ENCODE measurements around the gene ZNF619. TPM values are rescaled to one million over a fixed set of nuclear protein-coding genes. Genes with fewer than 3 reads are reported as not detected.

Gene ZNF619
- total and polyA plus RNA-seq, 9 of the 15 experiments (the other 6 are each of a cell fraction or from before 2014, with no cell fraction given), result 1.3 to 9.1 (median 6.3) TPM

- TF ChIP-seq ZBTB33 (CRISPR knock-in tag; IDR thresholded peaks at IDR 0.05) (no peak), THAP12 (CRISPR knock-in tag; IDR thresholded peaks at IDR 0.05) (peak; percentile 98), E2F6 (IDR thresholded peaks at IDR 0.05; ENCODE audit: borderline replicate concordance in 1 of 2, extremely low read depth in 1 of 2, insufficient read depth in 1 of 2, insufficient read length in 1 of 2, low read depth in 1 of 2, low read length in 1 of 2, poor library complexity in 1 of 2, severe bottlenecking in 1 of 2) (peak in 1 of 2 experiments; percentile 45), BHLHE40 (IDR thresholded peaks at IDR 0.05; ENCODE audit: low read length) (peak; percentile 26; the same call in 1 of the 2 replicates), SMARCE1 (IDR thresholded peaks at IDR 0.05) (peak; percentile 30; the same call in 1 of the 2 replicates), MTF1 (CRISPR knock-in tag; IDR thresholded peaks at IDR 0.05; ENCODE audit: borderline replicate concordance) (no peak), SLC30A9 (CRISPR knock-in tag; IDR thresholded peaks at IDR 0.05) (no peak), DIDO1 (tag; IDR thresholded peaks at IDR 0.05; ENCODE audit: low read depth) (no peak), NR0B1 (IDR thresholded peaks at IDR 0.05; ENCODE audit: partially characterized antibody) (no peak), ERF (CRISPR knock-in tag; IDR thresholded peaks at IDR 0.05) (no peak), TCF3 (CRISPR knock-in tag; IDR thresholded peaks at IDR 0.05) (no peak), ZKSCAN3 (CRISPR knock-in tag; IDR thresholded peaks at IDR 0.05) (no peak), ATF6 (CRISPR knock-in tag; IDR thresholded peaks at IDR 0.05) (no peak), BMI1 (IDR thresholded peaks at IDR 0.05; ENCODE audit: low read length) (no peak), CBFA2T3 (IDR thresholded peaks at IDR 0.05) (no peak), PHB2 (IDR thresholded peaks at IDR 0.05; ENCODE audit: low read depth) (peak; percentile 25; the same call in 1 of the 2 replicates), NCOA4 (IDR thresholded peaks at IDR 0.05; ENCODE audit: partially characterized antibody) (no peak), MIER1 (IDR thresholded peaks at IDR 0.05; ENCODE audit: low read depth) (no peak)
These were observed at the start of gene ZNF619 (continued) for GRCh38 chr3:40476478-40477470.

Measured in K562 (cell line).